ENCODE results near the gene RFTN1.

DNA sequence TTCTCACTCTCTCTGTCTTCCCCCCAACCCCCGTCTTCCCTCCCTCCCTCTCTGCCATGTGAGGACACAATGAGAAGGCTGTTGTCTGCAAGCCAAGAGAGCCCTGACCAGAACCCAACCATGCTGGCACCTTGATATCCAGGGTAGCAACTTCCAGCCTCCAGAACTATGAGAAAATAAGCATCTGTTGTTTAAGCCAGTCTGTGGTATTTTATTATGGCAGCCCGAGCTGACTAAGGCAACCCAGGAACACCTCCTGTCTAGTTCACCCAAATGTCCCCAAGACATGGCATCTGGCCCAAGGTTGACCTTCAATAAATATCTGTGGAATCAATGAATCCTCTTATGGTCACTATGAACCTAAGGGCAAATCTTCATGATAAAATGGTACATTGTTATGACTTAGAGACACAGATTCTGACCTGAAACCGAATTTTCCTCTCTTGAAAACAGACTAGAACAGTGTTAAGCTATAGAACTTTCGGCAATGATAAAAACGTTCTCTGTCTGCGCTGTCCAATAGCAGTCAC, 26.5 kb downstream of the RFTN1 start:
- TF ChIP-seq POLR2A (IDR thresholded peaks at IDR 0.05) (no peak), CTCF (IDR thresholded peaks at IDR 0.05) (no peak), EP300 (IDR thresholded peaks at IDR 0.05) (no peak)

All from tibial nerve (tissue), 4 donors.